ENCODE data around the gene MORC1.

The MORC1 gene

DNA sequence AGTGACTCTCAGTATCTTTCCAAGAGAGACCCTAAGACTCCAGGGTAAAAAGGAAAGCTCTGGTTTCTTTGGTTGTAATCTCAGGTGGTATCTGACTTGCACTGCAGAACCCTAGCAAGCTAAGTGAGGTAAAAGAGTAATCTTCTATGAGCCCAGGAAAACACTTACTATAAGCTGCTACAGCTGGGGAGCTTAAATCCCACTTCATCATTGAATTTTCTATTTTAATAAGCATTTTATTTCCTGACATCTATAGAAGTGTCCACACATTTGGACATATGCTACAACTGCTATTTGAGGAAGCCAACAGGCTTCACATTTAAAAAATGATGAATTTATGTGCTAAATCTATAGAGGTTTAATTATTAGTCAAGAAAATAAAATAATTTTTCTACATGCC, 91.1 kb downstream of the MORC1 start:
- no peak for DNase-seq

DNA sequence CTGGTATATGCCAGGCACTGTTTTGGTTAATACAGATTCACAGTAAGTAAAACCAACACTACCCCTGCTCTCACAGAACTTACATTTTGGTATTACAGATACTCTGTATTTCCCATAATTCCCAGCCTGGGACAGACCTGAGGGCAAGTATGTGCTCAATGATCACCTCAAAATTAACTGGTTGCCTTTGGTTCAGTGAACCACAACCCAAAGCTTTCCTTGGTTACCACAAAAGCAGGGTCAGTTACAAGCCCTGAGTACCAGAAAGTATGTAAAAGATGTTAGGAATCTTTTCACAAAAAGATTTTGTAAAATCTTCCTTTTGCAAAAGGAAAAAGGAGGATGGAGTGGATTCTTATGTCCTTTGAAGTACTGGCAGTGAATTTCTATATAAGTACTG, 92.0 kb downstream of the MORC1 start:
- no peak for DNase-seq

DNA sequence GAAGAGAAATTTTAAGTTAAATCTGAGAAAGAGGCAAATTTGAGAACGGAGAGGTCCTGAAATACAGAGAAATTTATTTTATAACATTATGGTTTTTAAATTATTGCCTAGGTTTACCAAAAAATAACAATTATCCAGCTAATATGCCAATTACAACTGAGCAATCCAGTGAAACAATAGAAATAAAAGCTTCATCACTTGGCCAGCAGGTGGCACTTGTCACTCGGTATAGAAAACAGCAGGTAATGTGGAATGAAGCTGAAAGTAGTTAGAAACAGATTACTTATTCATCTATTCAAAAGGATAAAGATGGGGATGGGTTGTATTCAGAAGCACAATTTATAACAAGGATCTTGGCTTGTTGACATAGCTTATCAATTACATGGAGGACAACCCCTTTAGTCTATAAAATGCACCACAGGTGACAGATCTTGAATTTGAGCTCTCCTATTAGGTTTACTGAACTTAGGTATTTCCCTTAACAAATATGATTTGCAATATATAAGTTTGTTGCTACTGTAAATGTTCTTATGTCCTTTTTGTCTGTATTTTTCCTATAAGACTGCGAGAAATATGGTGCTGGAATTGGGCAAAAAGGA, 94.2 kb downstream of the MORC1 start:
- DNase-seq = peak; percentile 9

DNA sequence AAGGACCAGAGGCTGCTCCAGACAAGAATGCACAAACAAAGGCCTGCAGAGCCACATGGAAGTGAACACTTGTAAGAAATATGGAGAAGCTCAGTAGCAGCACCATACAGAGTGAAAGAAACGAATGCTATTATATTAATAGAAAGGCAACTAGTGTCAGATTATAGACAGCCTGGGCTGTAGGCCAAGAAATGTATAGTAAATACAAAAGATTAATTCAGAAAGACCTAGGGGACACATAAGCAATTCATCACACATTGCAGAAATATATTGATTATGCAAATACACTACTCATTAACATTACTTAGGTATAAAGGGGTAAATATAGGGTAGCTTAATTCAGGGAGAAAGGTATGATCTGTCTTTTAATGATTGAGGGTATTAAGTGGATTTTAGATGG, 94.8 kb downstream of the MORC1 start:
- no peak for DNase-seq

DNA sequence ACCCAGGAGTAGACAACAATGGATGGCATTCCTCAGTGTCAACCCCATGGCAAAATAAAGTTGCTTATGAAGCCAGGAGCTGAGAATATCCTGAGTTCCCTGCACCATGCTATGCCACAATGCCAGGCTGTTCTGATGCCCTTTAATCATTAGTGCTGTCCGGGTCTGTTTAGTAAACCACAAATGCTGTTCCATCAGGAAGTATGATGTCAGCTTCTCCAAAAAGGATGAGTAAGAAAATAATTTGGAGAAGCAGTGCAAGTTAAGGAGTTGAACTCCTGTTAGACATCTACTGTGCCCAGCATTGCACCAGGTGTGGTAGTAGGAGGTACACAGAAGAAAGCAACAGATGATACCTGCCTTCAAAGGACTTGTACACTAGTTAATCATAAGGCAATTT, 96.4 kb downstream of the MORC1 start:
- DNase-seq = no peak

DNA sequence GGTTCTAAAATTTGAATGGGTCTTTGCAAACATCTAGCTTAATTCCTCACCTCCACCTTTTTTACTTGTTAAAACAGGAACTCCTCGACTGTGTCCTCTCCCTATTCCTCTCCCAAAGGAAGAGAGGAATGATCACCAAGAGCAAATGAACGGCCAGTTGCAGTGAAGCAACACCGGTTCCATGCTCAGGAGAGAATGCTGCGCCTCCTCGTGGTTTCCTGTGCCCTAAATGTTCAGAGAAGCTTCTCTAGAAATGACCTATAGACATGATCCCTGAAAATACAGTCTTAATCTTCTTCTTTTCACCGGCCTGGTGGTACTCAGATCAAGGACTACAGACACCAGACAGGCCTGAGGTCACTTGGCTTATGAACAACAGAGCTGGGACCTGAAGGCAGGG, 99.1 kb downstream of the MORC1 start:
- DNase-seq = no peak

DNA sequence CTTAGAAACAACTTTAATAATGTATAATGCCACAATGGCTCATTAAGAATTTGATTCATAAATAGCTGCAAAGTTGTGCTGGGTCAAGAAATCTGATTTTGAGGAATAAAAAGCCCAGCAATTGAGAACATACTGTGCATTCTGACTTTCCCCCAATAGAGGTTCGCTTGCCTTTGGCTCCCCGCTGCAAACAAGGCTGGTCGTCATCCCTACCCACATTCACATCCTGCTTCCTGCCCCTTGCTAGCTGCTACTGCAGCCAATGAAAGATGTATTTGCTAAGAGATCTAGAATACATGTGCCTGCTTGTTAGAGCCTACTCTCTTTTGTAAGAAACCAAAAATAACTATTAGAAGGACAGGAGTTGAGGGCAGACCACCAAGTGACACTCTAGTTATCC, 112.5 kb downstream of the MORC1 start:
- no peak for DNase-seq

DNA sequence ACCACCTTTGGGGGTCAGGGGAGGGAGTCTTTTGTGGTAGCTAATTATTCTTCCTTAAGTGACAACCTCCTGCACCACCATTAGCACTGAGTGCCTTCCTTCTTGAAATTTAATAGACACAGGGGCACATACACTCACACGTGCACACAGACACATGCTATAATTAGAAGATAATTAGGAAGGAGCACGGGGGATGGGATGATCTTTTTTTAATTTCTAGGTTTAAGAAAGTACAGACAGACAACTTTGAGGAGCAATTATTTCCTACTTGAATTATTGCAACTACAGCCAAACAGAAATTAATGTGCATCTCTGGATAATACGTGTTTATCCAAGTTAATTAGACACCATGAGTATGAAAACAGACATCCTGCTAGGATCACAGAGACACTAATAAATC, 119.5 kb downstream of the MORC1 start:
- no peak for DNase-seq

DNA sequence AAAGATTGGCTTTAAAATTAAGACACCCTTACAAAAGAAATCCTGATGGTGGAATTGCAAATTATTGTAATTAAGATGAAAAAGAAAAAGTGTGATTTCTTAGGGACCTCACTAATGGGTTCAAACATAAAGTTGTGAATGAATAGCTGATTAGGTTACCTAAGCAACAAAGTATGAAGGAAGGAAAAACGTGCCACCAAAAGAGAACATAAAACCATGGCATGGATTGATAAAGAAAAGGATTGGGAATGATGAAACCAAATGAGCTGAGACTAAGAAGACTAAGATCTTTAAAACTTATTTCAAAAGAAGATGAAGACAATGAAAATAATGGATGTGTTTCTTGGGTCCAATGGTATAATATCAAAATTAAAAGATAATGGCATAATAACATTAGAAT, 132.1 kb downstream of the MORC1 start:
- DNase-seq = no peak

DNA sequence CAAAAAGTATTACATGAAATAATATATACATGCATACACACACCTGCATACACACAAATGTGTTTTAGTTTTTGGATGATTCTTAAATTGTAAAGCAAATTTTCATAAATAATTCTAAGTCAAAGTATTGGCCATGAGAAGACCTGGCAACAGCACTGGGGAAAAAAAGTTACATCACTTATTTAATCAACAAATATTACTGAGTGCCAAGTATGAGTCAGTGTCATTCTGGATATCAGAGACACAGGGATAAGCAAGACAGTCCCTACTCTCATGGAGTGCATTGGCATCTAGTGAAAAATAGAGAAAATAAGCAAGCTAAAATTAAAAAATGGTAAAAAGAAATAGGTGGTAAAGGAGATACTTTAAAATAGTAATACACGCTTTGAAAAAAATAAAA, 134.9 kb downstream of the MORC1 start:
- DNase-seq = no peak

DNA sequence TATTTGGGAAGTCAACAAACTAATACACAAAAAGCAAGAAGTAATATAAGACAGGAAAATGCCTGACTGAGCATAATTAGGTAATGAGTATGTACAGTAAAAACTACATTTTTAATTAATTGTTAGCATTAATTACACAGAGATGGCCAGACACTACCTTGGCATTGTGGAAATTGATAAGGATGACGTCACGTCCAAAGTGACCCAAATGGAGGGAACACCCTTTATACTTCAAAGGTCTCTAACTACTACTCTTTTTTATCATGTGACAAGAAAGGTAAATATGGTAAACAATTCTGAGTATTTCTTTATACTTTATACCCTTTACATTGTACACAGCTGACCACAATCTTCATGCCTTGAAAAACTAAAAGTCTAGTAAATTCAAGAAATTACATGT, 141.9 kb downstream of the MORC1 start:
- no peak for DNase-seq

DNA sequence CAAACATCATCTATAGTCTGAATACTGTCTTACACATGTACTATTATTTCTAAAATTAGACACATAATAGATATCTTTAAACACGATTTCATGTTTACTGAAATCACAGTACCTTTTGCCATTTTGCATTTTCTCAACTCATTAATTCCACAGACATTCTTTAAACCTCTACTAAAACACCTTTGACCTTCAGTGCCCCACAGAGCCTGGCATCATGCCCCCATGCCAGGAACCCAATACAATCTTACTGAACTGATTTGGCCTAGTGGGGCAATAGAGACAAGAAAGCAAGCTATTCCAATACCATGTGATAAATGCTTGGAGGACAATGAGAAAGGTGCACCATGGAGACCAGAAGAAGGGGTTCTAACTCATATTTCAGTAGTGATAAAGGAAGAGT, 144.9 kb downstream of the MORC1 start:
- no peak for DNase-seq

DNA sequence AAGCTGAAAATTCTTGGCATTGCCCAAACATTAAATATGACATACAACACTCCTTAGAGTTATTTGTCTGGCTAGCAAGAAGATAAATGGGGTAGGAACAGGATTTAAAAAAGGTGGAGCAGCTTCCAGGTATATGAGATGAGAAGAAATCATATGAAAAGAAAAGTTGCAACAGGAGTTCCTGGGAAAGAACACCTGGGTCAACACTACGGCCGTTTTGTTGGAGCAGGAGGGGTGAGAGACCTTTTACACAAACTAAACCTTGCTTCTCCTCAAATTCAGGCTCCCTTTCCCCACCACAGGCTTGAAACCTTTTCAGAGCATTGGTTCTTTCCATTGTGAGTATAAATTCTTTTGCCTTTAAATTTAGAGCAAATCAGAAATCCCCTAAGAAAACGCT, 145.5 kb downstream of the MORC1 start:
- DNase-seq = no peak

DNA sequence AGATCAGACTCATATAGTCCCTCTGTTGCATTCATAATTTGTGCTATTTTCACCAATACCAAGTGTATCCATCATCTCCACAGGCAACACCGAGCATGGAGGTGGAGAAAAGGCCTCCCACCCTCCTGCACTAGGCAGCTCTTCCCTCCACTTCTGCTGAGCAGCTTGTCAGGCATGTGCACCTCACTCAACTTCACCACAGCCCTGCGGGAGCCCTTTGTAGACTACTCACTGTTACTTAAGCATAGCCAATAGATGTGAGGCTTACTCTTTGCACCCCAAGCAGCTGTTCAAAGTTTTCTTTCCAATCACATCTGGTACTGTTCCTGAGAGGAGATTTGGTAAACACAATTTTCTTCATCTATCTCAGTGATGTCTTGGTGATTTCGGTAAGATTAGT, 147.4 kb downstream of the MORC1 start:
- no peak for DNase-seq

DNA sequence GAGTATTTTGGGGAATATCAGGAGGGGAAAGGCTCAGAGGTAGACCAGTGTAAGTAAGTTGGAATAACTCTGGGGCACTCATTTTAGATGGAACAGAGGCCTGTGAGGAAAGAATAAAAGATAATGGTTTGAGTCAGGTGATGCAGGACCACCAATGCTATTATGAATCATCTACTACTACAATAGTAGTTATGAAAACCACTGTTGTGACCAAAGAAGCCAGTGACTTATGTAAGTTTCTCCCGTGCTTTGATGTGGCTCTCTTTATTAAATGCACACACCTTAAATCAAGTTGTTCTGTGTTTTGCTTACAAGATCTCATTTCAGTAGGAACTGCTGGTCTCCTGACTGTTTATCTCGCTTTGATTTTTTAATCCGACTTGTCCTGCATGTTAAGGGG, 151.2 kb downstream of the MORC1 start:
- no peak for DNase-seq

DNA sequence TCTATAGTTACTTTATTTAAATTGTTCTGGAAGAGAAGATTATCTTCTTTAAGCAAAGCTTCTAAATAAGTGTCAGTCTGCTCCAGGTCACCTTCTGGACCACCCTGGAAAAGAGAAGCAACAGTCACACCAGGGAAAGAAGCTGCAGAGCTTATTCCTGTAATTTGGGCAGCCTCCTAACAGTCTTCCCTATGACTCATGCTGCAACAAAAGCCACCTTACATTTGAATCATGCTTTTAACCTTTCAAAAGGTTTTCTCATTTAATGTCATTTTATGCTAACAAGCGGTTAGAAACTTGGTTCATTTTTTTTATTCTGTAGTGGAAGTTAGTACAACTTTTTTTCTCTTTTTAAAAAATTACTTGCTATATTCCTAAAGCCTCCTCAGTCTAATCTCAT, 158.9 kb downstream of the MORC1 start:
- DNase-seq = no peak

DNA sequence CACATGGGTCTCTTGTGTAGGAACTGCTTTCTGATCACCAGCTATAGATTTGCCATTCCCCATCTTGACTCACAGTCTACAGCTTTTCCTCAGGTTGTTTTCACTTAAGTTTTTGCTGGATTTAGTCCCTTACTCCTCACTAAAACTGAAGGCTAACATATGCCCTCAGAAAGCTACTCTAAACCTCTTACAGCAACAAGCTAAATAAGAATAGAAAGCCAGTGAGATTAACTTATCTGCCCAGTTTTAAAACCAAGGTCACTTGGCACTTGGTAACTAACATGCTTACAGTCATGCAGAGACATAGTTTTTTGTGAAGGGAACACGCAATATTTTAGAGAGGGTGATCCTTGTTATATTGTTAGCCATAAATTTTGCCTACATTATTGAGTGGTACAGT, 164.2 kb downstream of the MORC1 start, which contains the start of gene GUCA1C:
GUCA1C (minus strand) TSS at position 180 of the 400 bp plus-strand sequence; CDS start at position 63, 117 bp downstream.
- no peak for DNase-seq

DNA sequence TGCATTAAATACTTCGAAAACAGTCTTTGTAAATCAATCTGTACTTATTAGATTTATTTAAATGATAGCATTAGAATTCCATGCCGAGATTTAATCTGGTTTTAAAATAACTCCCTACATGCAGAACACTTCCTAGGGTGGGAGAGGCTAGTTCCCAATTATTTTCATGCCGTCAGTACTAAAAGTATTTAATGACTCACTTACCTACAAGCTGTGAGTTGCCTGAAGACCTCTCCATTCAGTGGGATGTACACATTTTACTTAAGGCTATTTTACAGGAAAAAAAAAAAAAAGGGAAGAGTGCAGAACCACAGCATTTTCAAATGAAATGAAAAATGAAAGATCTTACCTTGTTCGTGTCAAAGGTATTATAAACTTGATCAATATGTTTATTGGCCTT, 164.7 kb downstream of the MORC1 start:
- no peak for DNase-seq

DNA sequence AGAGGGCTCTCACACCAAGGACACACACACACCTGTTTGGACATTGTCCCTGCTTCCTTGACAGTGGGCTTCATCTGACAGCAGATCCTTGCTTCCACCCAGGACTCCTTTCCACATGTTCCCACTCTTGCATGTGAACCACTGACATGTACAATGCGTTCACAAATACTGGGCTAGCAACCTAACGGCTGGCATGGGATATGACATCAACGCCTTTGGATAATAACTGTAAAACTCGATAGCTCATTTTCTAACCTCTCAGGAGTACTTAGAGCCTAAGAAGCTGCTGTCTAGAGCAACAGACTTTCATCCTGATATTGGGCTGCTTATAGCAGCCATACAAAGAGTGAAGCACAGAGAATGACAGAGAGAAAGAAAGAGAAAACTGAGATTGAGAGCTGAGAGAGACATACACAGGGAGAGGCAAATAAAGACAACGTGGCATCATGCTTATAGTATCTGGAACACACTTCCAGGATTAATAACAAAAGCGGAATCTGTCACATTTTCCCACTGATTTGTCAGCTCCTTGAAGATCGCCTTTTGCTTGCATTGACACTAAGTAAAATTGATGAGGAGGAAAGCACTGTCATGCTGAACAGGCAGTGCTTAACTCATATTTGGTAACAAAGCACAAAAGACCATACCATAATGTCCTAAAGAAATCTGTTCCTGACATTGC, 166.0 kb downstream of the MORC1 start:
- DNase-seq = no peak

DNA sequence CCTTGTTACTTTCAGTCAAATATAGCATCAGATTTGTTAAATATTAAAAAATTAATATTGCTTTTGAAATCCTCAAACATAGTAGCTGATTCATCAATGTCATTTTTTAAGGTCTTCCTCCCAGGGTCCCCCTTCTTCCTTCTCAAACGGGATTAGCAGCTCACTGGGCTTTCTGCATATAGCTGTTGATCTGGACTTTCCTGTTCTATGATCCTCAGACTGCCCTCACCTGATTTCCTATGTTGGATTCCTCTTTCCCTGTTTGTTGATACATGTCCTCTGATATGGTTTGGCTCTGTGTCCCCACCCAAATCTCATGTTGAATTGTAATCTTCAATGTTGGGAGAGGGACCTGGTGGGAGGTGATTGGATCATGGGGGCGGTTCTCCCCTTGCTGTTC, 170.1 kb downstream of the MORC1 start:
- DNase-seq = no peak

DNA sequence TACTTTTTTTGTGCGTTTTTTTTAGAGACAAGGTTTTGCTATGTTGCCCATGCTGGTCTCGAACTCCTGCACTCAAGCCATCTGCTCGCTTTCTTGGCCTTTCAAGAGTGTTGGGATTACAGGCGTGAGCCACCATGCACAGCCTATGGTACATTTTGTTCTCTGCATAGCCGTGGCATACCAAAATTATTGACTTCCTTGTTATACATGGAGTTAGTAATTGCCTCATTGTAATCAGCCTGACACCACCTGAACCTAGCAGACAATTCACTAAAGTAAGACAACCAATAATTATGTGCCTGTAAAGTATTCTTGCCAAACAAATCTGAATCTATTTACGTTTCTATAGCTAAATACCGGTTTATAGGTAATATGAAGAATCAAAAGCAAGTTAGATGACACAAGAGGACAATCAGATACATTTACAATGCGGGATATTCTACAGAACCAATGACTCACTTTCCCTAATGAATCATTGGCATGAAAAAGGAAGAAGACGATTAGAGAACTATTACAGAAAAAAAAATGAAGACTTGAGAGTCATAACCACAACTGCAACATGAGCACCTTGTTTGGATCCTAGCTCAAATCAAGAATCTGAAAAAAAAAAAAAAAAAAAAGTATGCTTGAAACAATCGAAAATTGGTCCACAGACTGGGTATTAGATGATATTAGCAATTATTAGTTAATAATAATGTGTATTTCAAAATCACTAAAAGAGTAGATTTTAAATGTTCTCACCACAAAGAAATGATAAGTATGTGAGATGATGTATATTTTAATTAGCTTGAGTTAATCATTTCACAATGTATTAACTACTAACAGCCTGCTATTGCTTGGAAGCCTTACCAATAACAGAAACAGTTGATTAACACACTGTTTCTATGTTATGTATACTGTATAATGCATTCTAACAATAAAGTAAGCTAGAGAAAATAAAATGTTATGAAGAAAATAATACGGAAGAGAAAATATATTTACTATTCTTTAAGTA, 171.3 kb downstream of the MORC1 start:
- DNase-seq = no peak

DNA sequence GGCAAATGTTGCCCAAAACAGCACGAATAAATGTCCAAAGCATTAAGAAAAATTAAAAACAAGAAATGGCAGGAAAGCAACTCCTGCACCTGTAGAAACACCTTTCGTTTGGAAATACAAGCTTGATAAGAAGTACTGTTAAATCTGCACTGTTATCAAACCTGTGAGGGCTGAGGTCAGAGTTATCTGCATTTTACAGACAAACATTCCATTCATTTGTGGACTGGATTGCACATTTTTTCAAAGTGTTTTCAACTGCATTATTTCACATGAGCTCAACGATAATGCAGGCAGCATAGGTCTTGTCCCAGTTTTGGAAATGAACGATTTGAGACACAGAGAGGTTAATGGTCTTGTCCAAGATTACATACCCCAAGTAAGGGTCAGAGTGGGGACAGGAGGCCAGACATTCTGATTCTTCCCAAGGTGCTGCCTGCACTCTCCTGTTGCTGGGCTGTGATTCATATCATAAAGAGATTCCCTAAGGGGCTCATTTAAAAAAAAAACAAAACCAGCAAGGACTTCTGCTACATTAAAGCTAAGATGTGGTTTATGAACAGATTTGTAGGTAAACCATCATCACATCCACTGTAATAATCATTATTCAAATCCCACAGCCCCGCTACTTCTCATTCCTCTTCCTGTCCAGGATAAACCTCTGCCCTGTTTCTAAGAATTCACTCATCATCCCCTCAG, 177.2 kb downstream of the MORC1 start:
- DNase-seq = no peak

DNA sequence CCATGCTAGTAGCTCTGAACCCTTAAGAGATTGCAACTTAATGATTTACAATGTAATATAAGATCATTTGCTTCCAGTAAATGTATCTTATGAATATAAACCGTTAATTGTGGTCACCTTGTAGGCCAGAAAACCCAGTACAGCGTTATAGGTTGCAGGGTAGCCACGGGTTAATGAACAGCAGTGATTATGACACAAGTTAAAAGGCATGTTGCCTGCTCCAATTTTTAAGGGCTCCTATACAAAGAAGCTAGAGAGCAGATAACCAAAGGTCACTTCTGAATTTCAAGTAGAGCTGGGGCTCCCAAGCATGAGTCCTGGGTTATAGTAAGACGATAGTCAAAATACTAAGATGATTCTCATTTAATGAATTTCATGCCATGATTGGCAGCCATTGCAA, 177.8 kb downstream of the MORC1 start:
- no peak for DNase-seq
